ENCODE results near the gene RRP1.

Gene RRP1, protein sequence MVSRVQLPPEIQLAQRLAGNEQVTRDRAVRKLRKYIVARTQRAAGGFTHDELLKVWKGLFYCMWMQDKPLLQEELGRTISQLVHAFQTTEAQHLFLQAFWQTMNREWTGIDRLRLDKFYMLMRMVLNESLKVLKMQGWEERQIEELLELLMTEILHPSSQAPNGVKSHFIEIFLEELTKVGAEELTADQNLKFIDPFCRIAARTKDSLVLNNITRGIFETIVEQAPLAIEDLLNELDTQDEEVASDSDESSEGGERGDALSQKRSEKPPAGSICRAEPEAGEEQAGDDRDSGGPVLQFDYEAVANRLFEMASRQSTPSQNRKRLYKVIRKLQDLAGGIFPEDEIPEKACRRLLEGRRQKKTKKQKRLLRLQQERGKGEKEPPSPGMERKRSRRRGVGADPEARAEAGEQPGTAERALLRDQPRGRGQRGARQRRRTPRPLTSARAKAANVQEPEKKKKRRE

DNA sequence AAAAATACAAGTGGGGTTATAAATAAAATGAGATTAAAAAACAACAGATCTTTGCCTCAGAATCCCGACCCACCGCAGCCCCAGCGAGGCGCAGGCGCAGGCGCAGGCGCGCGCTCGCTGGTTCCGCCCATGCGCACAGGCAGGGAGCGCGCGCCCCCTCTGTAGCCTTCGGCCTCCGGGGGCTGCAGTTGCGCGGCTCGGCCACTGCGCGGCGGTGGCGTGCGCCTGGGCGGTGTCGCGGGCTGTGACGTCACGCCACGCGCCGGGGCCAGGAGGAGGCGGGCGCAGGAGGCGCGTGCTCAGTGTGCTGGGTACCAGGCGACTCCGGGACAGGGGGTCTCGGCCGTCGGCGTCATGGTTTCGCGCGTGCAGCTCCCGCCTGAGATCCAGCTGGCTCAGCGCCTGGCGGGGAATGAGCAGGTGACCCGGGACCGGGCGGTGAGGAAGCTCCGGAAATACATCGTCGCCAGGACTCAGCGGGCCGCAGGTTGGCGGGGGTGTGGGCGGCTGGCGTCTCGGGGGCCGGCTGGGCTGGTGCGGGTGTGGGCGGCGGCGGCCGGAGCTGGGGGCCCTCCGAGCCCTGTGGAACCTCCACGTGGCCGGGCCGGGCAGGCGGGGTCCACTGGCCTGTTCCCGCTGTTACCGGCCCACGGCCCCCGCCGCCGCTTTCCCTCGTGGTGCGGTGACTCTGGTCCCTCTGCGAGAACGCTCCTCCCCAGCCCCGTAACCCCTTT, at the start of gene RRP1:
Gene RRP1, plus strand, starts transcription at position 302 of the 734 bp plus-strand sequence. Its CDS starts 53 bp downstream, at position 355.
- DNase-seq = peak; percentile 95

- DNase-seq = no peak
Measured at GRCh38 chr21:43739621-43740435, 49.5 kb upstream of the RRP1 start.

DNA sequence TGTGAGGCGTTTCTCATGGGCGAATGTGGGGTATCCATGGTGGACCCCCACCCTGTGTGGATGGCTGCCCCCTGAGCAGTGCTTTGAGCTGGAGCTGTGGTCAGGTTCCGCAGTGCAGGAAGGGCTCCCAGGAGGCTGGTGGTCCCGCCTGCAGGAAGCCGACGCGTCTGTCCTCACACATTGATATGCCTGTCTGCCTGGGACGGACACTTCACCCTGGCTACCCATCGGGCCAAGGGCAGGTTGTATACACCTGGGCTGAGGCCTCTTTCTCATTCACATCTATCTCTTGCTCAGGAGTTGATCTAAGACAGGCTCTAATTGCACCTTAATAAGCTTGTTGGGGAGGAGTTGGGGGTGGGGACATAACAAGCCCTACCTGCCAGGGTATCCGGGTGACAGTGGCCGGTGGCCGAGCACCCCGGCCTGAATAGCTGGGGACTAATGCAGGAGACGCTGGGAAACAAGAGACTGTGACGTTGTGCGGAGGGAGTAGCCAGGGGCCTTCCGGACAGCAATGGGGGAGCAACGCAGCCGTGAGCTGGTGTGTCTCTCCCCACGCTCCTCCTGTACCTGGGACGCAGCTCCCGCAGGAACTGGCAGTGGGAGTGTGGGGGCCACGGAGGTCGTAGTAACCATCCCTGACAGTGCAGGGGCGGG, 48.8 kb upstream of the RRP1 start:
- no peak for DNase-seq

GRCh38 chr21:43741423-43742096, 47.8 kb upstream of the RRP1 start:
- DNase-seq = no peak

GRCh38 chr21:43743947-43744346, 45.4 kb upstream of the RRP1 start:
- DNase-seq = no peak

DNA sequence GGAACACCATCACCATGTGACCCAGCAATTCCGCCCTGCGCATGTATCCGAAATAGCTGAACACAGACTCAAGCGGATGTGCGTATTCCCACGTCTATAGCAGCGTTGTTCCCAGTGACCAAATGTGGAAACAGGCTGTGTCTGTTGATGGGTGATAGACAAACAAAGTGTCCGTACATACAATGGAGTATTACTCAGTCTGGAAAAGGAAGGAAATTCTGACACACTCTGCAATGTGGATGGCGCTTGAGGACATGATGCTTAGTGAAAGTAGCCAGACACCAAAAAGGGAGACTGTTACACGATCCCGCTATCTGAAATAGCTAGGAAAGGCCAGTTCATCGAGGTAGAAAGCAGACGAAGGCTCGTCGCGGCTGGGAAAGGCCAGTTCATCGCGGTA, 44.7 kb upstream of the RRP1 start:
- no peak for DNase-seq

DNA sequence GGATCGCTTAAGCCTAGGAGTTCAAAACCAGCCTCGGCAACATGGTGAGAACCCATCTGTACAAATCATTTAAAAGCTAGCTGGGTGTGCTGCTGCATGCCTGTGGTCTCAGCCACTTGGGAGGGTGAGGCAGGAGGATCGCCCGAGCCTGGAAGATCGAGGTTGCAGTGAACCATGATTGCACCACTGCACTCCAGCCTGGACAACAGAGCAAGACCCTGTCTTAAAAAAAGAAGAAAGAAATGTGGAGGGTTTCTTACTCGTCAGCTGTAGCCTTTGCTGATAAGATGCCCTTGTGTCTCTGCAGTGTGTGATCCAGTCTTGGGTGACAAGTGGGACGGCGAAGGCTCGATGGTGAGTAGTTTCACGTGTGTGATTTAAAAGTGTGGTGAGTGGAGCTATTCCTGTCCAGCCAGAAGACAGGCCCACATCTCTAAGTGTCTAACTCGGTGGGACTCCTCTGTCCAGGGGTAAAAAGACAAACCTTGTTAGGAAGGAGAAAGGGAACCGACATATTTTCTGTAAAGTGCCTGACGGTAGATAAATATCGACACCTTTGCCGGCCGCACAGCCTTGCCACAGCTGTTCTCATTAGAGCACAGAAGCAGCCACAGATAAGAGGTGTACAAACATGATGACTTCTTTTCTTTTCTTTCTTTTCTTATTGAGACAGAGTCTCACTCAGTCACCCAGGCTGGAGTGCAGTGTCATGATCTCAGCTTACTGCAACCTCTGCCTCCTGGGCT, 43.4 kb upstream of the RRP1 start:
- DNase-seq = no peak

GRCh38 chr21:43748622-43749021, 40.8 kb upstream of the RRP1 start:
- no peak for DNase-seq

- DNase-seq = no peak
Measured at GRCh38 chr21:43749651-43750262, 39.6 kb upstream of the RRP1 start.

DNA sequence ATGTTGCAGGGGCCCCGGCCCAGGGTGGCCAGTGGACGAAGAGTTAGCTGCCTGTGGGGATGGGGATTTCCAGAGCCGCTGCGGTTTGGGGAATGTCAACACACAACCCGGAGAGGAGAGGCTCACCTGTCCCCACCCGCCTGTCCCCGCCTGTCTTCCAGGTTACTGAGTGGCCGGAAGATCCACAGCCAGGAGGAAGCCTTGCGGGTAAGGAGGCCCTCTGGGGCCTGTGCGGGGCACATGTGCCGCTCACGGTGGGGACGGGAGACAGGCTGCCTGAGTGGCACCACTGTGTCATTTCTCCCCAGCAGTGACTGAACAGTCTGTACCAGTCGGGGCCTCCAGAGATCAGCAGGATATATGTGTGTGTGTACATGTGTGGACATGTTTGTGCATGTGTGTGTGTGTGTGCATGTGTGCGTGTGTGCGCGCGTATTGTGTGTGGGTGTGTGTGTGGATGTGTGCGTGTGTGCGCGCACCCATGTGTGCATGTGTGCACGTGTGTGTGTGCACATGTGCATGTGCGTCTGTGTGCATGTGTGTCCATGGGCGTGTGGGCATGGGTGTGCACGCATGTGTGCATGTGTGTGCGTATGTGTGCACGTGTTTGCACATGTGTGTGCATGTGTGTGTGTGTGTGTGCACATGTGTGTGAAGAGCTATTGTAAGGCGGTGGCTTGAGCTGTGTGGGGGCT, 38.9 kb upstream of the RRP1 start:
- no peak for DNase-seq

DNA sequence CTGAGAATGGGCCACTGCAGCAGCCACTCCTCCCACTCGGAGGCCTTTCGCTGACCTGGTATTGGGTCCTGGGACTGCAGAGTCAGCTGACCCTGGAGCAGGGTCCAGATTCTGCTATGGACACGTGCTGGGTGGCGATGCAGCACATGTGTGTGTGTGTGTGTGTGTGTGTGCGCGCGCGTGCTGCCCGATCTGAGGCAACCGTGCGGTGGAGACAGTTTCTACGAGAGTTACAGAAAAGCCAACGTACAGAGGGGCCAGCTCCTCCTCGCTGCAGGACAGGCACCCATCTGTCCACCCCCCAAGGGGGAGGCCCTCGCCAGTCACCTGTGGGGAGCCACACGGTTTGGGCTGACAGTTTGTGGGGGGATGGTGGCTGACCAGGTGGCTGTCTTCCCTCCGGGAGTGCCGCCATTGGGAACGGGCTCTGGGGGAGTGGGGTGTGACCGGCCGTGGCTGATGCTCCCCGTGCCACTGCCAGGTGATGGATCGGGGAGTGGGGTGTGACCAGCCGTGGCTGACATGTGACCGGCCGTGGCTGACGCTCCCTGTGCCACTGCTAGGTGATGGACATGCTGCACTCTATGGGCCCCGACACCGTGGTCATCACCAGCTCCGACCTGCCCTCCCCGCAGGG, 37.3 kb upstream of the RRP1 start:
- DNase-seq = no peak

DNA sequence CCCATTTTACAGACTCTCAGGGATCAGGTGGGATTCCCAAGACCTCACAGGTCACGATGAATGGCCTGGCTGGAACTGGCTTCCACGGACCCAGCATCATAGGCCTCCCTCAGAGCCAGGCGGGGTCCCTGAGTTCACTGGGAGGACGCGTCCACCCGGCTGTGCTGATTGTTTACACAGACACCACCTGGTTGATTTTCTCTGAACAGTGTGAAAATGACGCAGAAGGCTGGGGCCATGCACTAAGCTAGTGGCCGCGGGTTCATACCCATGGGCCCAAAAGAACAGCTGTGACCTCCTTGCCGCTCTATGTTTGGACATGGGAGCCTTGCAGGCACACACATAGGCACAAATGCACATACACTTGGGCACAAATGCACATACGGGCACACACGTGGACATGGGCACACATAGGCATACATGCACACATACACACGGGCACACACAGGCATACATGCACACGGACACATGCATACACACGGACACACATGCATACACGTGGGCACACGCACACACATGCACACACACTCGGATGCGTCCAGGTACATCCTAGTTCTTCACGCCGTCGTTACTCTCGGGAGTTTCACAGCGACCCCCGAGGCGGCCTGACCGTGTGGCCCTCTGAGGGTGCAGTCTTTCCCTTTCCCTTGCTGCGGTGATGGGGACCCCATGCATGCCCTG, 36.5 kb upstream of the RRP1 start:
- no peak for DNase-seq

DNA sequence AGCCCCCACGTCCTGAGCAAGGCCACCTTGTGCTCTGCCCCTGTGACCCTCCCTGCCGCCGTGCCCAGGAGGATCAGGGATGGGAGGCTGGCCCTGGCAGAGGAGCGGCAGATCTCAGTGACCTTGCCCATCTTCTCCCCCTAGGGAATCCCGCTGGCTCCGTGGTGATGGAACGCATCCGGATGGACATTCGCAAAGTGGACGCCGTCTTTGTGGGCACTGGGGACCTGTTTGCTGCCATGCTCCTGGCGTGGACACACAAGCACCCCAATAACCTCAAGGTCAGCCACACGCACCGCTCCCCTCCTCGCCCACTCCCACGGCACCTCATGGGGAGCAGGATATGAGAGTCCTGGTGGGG, 36.0 kb upstream of the RRP1 start:
- no peak for DNase-seq

DNA sequence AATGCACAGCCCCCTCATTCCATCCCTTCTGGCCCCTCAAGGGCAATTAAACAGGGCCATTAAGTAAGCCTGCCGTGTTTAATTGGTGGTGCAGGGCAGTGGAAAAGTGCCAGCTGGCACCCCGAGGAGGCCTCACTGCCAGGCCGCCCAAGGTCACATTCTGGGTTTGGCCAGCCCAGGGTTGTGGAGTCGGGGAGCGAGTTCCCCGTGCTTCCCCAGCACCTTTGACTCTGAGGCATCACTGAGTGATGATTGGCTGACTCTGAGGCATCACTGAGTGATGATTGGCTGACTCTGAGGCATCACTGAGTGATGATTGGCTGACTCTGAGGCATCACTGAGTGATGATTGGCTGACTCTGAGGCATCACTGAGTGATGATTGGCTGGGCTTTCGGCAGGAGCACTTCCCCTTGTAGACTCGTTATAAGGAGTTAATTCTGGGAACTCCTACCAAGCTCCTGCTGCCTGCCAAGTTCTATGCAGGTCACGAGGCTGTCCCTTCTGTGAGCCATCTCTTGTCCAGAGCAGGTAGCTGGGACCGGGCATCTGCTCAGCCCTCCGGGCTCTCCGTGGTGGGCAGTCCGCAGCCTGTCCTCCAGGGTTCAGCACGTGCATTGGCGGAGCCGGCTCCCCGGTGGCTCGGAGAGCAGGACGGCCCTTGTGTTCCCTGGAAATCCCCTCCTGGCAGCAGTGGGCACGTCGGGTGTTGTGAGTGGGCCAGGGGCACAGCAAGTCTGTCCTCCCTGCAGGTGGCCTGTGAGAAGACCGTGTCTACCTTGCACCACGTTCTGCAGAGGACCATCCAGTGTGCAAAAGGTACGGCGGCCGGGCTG, 34.2 kb upstream of the RRP1 start:
- DNase-seq = no peak

DNA sequence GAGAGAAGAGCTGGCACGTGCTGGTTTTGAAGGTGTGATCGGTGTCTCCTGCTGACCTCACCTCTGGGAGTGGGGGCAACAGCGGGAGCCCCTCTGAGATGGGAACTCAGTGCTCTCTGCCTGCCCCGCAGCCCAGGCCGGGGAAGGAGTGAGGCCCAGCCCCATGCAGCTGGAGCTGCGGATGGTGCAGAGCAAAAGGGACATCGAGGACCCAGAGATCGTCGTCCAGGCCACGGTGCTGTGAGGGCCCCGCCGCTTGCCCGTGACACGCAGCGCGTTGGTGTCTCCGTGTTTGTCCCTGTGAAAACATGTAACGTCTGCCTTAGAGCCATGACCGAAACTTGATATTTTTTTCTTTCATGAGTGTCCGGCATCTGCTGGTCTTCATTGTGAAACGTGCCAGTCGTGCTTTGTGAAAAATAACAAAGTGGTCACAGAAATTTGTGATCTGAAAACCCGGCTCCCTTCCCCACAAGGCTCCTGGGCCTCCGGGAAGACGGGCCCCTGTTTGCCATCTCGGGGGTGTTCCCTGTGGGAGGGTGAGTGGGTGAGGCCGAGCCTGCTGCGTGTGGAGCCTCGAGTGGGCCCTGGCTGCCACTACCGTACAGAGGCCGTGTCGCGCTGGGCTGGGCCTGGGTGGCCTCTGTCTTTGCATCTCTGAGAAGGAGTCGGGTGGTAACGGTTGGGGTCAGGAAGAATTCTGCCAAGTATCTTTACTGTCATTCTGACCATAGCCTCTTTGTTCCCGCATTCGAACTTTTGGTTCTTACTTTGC, 33.4 kb upstream of the RRP1 start:
- no peak for DNase-seq

DNA sequence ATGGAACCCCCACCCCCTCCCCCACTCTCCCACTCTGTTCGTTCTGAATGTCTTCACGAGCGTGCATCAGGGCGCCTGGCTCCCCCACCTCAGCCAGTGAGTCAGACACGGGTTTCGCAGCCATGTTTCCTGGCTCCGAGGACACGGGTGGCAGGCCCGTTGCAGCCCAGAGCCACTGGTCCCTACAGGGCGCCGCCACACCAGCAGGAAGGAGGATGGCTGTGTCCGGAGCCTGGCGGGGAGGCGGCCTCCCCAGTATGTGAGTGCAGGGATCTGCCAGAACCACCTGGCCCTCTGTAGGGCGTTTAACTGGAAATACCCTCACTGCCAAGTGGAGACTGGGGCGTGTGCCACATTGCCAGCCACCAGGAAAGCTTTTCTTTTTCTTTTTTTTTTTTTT, 31.8 kb upstream of the RRP1 start:
- no peak for DNase-seq

DNA sequence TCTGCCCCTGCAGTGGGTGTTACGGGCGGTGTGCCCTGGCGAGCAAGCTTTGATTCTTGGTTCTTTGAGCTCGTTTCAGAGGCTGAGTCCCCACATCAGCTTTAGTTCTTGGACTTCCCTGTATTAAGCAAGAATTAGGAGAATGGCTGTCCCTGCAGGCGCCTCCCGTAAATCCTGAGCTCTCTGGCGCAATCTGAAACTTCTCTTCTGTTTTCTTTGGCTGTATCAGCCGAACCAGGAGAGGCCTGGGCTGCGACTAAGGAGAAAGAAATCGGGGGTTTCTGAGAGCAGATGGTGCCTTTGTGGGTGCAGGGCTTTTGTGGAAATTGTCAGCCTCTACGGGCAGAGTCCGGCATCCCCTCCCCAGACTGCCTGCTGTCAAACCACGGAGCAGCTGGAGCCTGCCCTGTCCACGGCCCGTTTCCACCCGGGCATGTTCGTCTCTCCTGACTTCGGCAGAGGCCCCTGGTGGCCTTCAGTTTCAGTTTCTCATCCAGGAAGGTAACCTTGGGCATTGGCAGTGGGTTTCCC, 31.2 kb upstream of the RRP1 start:
- DNase-seq = no peak

Measured in stimulated activated CD4-positive, alpha-beta T cell treated with anti-CD3 and anti-CD28 coated beads, Interleukin-12 subunit alpha, Interleukin-12 subunit beta, amount 100 ng/mL, for 4 hours (primary cell).